HG03135 (cell line): Measurements from ENCODE around the gene MED13L.
A peak's percentile ranks its signal among the peaks of the same experiment; 100 is the strongest.

ENCODE experiments used
- ATAC-seq: cut with Tn5 transposase; IDR thresholded peaks from one replicate; pipeline ENCODE4 v1.9.1; 2021; ENCODE audit warnings: mild to moderate bottlenecking, moderate library complexity; ENCODE audit not compliant: unreplicated experiment

MED13L gene

GRCh38 chr12:116188581-116188980 is 88.9 kb downstream of the MED13L start:
- ATAC-seq = no peak

DNA sequence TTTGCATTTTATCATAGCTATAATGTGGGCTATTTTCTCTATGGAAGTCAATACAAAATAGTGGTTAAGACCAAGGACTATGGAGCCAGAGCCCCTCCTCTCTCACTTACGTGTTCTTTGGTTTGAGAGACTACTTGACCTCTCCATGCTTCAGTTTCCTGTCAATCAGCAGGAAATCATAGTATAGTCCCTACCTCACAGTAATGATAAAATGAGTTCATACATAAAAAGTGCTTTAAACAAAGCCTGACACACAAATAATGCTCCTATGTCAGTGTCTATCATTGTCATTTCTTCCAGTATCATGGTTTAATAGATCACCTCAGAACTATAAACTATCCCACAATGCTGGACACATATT is 90.4 kb downstream of the MED13L start:
- no peak for ATAC-seq

DNA sequence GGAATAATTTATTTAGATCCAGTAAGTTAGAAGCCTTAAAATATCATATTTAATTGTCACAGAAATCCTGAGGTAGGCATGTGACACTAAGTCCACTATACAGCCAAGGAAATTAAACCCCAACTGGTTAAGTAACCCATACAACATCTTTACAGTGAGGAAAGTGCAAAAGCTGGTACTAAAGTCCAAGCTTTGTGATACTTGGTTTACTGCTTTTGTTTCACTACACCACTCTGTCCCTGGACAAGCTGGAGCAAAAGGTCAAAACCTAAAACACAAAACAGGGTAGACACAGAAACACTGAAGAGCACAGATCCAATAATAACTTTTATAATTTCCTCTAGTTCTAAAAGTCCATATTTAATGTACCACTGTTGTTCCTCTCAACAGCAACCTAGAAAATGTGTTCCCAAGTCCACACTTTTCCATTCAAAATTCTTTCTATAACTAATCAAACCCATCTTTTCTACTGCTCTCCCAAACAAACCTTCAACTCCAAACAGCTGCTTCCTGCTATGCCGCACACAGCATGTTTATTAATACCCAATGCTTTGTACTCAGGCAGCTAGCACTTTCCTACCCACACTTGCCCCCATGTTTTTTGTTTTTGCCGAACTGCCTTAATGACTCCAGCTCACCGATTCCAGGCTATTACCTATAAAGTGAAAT is 90.9 kb downstream of the MED13L start:
- no peak for ATAC-seq

DNA sequence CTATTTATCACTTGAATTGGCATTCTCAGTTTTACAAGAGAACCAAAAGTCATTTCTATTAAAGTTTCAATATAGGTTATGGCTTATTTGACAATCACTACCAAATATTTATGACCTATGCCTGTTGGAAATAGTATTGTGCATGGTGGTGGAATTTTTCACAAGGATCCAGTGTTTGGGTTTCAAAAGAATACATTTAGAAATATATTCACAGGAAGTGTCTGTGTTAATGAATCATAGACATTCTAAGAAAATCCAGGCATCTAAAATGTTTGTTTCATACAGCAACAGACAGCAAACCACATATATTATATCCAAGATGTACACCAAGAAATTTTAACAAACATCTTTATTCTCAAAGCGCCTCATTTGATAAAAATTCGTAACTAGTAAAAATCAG is 92.7 kb downstream of the MED13L start:
- ATAC-seq = no peak

- no peak for ATAC-seq
These were observed 93.8 kb downstream of the MED13L start for GRCh38 chr12:116183741-116184141.

DNA sequence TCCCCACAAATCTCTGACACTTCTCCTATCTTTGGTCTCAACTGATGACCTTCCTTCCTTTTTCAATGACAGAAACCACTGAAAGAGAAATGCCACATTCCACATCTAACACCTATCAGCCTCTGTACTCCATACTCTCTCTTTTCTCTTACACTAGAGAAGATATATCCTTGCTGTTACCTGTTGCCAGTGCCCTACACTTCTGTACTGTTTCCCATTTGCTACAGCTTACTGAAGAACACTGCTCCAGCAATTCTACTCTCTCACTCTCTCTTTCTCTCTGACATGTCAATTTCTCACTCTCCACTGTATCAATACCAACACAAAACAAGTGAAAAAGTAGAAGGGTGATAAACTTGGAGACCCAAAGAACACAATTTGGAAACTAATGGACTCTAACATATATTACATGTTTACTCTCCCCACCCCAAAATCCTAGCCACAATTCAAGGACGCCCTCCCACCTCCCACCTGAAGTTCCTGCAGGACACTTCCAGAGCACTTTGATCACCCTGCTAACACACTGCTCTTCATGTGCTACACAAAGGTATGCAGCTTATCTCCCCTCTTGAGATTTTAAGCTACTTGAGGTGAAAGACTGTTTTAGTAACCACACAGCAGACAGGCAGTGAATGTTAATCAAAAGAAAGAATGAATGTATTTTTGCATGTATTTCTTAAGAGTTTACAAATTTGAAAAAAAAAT is 95.0 kb downstream of the MED13L start:
- ATAC-seq = no peak

GRCh38 chr12:116180448-116180847 is 97.0 kb downstream of the MED13L start:
- no peak for ATAC-seq

- ATAC-seq = no peak
These were observed 98.1 kb downstream of the MED13L start for GRCh38 chr12:116179384-116179783.

DNA sequence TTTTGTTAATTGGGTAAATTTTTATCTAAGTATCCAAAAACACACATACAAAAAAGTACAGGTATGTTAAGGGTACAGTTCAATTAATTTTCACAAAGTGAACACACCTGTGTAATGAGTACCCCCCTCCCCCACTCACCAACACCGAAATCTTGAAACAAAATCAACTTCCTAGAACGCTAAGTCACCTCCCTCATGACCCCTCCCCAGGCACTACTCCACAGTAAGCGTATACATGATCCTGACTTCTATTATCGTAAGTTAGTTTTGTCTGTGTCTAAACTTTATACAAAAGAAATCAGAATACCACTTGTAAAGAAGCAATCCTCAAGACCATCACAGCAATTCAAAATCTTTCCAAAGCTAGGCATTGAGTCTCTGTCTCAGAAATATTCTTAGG is 100.5 kb downstream of the MED13L start:
- ATAC-seq = no peak

DNA sequence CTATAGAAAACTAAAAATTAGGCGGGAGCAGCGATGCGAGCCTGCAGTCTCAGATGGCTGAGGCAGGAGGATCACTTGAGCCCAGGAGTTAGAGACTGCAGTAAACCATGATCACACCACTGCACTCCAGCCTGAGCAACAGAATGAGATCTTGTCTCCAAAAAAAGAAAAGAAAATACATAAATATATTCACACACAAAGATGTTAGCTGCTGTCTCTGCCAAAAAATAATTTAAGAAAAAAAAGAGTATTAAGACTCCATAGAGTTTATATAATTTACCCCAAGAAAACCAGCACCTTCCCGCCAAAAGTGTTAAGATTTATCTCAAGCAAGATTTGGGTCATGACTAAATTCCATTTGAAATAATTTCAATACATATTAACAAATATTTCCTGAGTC is 102.6 kb downstream of the MED13L start:
- no peak for ATAC-seq

- no peak for ATAC-seq
These were observed 103.5 kb downstream of the MED13L start for GRCh38 chr12:116174006-116174405.

GRCh38 chr12:116172224-116172849 is 105.2 kb downstream of the MED13L start:
- ATAC-seq = peak; percentile 83

DNA sequence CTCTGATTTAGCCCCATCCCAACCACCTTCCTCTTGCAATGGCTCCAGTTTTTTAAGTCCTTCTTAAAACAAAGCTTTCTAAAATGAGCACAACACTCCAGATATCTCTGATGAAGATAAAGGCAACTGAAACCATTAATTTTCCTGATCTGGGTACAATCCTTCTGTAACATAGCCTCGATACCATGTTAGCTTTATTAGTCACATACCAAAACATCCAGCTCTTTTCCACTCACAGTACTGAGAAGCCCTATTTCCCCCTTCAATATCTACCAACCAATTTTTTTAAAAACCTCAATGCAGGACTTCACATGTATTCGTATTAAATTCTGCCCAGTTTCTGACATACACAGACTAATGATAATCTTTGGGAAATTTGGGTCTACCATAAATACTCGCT is 105.9 kb downstream of the MED13L start:
- no peak for ATAC-seq

DNA sequence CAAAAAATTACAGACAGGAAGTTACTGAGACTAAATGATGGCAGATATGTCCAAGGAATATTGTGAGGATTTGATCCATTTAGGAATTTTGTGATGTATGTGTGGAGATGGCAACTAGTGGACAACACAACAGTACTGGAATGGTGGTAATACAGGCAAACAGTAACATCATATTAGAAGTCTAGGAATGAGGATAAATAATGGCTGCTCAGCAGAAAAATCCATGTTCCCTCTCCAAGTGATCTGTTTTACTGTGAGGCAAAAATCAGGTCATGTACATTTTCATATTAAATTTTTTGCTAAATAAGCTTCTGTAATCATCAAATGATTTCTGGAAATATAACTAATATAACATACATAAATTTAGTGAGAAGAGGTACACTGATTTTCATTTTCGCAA is 108.4 kb downstream of the MED13L start:
- no peak for ATAC-seq

DNA sequence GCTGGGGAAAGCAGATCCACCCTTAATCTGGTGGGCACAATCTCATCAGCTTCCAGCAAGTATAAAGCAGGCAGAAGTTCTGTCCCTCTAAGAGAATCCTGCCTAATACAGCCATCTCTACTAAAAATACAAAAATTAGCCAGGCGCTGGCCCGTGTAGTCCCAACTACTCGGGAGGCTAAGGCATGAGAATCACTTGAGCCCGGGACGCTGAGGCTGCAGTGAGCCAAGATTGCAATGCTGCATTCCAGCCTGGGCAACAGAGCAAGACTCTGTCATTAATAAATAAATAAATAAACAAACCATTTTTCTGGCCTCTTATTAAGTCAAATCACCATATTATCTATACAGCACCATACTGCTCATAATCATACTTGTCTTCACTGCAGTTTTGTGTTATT is 111.2 kb downstream of the MED13L start:
- no peak for ATAC-seq

DNA sequence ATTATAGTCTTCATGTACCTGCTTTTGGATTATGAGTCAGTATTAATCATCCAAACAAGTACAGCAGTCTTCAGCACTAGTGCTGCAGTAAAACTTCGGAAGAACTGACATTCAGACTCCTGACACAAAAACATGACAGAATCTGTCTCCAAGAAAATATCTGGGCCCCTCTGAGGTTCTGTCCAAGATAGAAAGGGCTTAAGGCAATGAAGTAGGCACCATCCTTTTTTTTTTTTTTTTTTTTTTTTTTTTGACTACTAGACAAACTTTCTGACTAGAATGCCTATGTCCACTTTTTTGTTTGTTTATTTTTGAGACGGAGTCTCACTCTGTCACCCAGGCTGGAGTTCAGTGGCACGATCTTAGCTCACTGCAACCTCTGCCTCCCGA is 112.5 kb downstream of the MED13L start:
- no peak for ATAC-seq

DNA sequence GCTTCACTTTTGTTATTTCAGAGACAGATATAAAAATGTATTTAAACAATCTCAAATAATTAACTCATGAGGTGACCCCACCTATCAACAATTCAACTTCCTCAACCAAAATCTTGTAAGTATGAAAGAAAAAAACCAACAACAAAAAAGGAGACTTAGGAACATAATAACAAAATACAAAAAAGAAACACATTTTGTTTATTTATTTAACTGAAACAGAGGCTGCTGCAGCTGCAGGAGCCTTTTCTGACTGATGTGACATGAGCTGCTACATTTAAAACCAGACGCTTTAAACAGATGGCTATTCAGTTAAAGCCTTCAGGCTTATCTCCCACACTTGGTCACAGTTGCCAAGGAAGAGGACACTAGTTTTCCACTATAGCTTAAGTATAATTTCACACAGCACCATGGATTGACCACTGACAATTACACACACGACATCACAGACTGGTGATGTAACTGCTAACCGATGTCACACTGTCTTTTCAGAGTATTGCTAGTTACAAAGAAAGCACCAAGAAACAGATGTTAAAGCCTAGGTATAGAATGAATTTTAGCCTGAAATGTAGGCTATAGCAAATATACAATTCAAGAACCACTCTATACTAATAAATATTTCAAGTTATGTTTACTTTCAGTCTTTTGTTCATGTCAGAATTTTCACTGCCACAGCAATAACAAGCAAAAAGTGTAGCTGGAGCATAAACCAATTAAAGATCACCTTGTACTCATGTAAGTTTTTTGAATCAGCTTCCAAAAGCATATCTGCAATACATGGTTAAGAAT is 113.0 kb downstream of the MED13L start:
- ATAC-seq = no peak

DNA sequence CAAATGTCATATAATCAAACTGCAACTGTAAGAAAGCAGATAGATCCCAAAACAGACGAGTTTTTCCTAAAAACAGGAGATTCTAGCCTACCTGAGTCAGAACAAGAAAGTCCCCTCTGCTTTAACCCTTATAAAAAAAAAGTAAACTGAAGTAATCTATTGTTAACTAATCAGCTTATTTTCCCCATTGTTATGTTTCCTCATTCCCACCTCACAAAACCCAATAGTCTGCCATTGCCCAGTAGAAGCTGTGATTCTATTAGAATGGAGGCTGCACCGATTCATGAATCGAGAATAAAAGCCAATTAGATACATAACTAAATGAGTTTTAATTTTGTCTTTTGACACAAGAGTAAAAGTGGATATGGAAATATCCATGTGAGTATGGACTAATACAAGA is 115.4 kb downstream of the MED13L start:
- no peak for ATAC-seq

DNA sequence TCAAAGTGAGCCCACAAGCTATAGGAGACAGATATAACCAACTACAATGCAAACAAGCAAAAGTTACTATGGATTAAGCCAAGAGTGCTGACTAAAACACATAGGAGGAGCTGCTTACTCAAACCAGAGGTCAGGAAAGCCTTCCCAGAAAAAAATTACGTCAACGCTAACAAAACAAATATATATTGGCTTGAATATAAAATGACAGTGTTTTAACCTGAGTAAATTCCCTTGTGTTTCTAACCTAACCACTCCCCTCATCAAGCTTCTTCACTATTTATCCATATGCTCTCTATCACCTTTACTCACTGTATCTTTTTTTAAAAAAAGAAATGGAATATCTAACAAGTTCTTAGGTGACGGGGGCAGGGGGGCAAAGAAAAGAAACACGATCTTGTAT is 115.9 kb downstream of the MED13L start:
- ATAC-seq = no peak

DNA sequence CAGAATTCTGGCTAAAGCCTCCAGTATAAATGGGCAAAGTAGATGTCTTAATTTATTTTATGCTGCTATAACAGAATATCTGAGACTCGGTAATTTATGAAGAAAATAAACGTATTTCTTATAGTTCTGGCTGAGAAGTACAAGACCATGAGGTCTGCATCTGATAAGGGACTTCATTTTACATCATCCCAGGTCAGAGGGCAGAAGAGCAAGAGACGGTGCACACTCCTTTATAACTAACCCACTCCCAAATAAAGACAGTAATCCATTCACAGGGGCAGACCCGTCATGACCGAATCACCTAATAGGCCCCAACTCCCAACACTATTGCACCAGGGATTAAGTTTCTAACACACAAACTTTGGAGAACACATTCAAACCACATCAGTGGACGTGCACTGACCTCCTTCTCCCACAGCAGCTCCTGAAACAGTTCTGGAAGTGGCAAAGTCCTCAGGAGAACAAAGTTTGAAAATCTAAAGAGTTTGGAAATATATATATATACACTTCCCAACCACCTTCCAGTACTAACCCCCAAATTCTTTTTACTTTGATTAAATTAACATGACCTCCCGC is 116.5 kb downstream of the MED13L start:
- no peak for ATAC-seq

GRCh38 chr12:116160231-116160630 is 117.3 kb downstream of the MED13L start:
- no peak for ATAC-seq
